ENCODE measurements around the gene IQCE. TPM values are rescaled to one million over a fixed set of nuclear protein-coding genes. Genes with fewer than 3 reads are reported as not detected.

IQCE gene
- polyA plus RNA-seq, 1 donor from 2014 or later: 2.3 TPM

DNA sequence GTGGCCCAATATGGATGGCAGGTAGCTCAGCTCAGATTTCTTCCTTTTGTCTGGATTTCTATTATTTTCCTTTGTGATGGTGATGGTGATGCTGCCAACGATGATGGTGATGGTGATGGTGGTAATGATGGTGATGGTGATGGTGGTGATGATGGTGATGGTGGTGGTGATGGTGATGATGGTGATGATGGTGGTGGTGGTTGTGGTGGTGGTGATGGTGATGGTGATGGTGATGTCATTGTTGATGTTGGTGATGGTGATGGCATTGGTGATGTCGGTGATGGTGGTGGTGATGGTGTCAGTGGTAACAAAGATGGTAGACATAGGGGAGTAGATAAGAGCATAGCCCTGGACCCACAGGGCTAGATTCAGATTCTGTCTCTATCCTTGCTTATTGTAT lies 98.4 kb downstream of the IQCE start:
- no peaks in the 10 kb centered on the region for H3K4me1 Mint-ChIP-seq
- no peaks in the 10 kb centered on the region for H3K9me3 Mint-ChIP-seq
- no peak overlapping the region for H3K27ac Mint-ChIP-seq
- H3K36me3 Mint-ChIP-seq: peaks cover 1% of the 10 kb centered on the region
- no peak overlapping the region for H3K4me3 Mint-ChIP-seq
- H3K27me3 Mint-ChIP-seq: no peaks in the 10 kb centered on the region

DNA sequence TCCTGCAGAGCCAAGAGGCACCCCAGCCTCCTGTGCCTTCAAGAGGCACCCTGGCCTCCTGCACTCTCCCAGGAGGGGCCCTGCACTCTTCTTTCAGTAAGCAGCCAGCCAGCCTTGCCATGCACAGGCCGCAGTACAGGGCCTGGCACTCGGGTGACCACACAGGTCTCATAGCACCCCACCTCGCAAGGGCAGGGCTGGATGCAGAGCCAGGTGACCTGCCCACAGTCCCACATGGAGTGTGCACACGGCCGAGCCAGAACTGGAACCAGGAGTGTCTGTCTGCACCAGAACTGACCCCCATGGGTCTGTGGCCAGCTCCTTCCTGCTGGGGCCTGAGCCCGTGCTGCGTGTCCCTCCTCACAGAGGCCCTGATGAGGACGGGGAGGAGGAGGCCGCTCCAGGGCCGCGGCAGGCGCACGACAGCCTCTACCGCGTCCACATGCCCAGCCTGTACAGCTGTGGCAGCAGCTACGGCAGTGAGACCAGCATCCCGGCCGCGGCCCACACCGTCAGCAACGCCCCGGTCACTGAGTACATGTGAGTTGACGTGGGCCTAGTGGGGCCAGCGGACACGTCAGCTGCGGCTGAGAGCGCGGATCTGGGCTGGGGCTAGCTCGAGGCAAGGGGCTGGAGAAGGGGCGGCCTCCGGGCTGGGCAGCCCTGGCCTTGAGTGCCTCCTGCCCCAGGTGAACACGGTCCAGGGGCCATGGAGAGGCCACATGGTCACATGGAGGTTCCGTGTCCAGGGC lies 99.3 kb downstream of the IQCE start:
- H3K27ac Mint-ChIP-seq: no peak overlapping the region

DNA sequence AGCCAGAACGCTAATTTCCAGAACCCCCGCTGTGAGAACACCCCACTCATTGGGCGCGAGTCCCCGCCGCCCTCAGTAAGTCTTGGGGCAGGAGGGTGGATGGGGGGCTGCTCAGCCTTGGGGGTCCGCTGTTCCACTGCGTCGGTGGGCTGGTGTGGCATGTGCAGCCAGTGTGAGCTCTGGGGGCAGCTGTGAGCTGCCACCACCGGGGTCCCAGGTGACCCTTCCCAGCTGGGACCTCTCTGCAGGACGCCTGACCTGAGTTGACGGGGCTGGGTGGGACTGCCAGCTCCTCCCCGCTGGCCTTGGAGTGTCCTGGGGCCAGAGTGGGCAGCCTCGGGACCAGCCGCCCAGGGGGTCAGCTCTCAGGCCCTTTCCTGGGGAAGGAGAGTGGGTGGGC lies 100.2 kb downstream of the IQCE start:
- H3K9me3 Mint-ChIP-seq: no peaks in the 10 kb centered on the region
- no peak overlapping the region for H3K27ac Mint-ChIP-seq
- H3K27me3 Mint-ChIP-seq: no peaks in the 10 kb centered on the region
- peaks cover 1% of the 10 kb centered on the region for H3K36me3 Mint-ChIP-seq
- no peak overlapping the region for H3K4me3 Mint-ChIP-seq
- H3K4me1 Mint-ChIP-seq: no peaks in the 10 kb centered on the region

More for the DNA sequence above, 99.3 kb downstream of the IQCE start:
- no peaks in the 10 kb centered on the region for H3K27me3 Mint-ChIP-seq
- H3K4me3 Mint-ChIP-seq: no peak overlapping the region
- H3K4me1 Mint-ChIP-seq: no peaks in the 10 kb centered on the region
- H3K36me3 Mint-ChIP-seq: peaks cover 1% of the 10 kb centered on the region
- H3K9me3 Mint-ChIP-seq: no peaks in the 10 kb centered on the region

DNA sequence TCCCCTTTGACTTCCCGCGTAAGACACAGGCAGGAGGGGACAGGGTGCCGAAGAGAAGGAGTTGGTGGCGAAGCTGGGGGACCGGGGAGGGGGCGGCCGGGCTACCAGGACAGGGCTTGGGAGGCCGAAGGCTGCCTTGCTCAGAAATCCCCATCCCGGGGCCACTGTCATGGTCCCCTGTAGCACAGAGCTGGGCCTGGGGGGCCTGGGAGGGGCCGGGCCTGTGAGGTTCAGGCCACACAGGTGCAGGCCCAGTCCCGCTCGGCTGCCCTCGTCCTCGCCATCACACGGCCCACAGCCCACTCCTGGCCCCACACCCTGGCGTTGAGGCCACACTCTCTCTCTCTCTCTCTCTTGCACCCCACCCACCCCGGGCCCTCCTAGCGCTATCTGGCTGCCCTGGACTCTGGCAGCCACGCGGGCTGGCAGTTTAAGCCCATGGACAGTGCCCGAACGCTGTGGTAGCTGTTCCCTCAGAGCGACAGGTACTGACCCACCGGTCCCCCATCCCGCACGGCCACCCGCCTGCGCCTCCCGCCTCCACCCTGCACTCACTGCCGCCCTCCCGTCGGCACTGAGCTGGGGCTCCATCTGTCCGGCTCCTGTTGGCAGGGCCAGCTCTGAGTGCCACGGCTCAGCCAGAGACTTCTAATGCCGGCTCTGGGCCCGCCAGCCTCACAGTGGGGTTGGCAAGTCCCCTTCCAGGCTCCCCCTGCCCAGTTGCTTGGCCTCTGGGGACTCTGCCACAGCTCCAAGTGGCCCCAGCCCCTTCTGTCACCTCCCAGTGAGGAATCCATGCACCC lies 101.0 kb downstream of the IQCE start:
- Mint-ChIP-seq H3K4me1 (peaks cover 0 to 1% (median 0%) of the 10 kb centered on the region in 3 donors), H3K9me3 (no peaks in the 10 kb centered on the region), H3K4me3 (no peak overlapping the region), H3K27me3 (no peaks in the 10 kb centered on the region), H3K27ac (no peak overlapping the region), H3K36me3 (peaks cover 1% of the 10 kb centered on the region)

DNA sequence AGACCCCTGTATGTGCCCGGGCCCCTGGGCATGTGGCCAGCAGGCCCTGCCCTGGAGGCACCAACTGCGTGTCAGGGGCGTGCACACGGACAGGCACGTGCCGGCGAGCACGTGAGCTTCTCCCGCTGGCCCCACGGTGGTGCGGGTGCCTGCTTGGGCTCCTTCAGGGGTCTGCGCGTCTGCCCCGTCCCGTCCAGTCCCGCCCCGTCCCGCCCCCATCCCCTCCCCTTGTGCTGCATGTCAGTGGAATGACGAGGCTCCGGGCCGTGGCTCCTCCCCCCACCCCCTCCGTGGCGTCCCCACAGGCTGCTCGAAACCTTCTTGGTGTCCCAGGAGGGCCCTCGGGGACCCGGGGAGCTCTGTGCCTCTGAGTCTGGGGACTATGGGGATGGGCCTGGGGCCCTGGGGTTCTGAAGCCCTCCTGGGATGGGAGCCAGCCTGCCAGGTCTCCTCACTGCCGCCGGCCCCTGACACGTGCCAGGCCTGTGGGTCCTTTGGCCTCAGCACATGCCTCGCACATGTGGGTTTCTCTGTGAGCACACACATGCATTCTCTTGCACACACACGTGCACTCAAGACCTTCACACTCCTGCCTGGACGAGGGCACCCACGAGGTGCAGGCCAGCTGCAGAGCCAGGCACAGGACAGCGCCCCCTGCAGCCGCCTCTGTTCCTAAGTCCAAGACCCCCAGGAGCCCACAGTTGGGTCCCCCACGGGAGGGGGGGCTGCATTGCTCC lies 101.7 kb downstream of the IQCE start:
- H3K9me3 Mint-ChIP-seq: no peaks in the 10 kb centered on the region
- no peak overlapping the region for H3K4me3 Mint-ChIP-seq
- no peaks in the 10 kb centered on the region for H3K27me3 Mint-ChIP-seq
- peaks cover 1% of the 10 kb centered on the region for H3K36me3 Mint-ChIP-seq
- peak overlapping the region in 1 of 3 donors; percentile 57 for H3K27ac Mint-ChIP-seq
- H3K4me1 Mint-ChIP-seq: peaks cover 0 to 1% (median 0%) of the 10 kb centered on the region in 3 donors

DNA sequence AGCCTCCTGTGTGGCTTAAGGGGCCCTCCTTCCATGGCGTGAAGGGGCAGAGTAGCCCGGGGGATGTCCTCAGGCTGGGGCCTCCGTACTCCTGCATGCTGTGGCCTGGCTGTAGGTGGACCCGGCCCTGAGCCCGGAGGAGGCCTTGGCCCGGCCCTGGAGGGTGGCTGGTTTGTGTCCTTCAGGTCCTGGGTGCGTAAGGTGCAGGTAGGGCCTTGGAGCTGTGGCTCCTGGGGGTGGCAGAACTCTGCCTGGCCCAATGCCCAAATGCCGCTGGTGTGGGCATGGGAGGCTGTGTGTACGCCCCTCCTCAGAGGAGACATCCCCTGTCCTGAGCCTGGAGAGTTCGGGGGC lies 102.3 kb downstream of the IQCE start:
- Mint-ChIP-seq H3K36me3 (peaks cover 1% of the 10 kb centered on the region), H3K4me3 (no peak overlapping the region), H3K9me3 (no peaks in the 10 kb centered on the region), H3K27ac (peak overlapping the region in 1 of 3 donors; percentile 57), H3K27me3 (no peaks in the 10 kb centered on the region), H3K4me1 (peaks cover 0 to 1% (median 0%) of the 10 kb centered on the region in 3 donors)

DNA sequence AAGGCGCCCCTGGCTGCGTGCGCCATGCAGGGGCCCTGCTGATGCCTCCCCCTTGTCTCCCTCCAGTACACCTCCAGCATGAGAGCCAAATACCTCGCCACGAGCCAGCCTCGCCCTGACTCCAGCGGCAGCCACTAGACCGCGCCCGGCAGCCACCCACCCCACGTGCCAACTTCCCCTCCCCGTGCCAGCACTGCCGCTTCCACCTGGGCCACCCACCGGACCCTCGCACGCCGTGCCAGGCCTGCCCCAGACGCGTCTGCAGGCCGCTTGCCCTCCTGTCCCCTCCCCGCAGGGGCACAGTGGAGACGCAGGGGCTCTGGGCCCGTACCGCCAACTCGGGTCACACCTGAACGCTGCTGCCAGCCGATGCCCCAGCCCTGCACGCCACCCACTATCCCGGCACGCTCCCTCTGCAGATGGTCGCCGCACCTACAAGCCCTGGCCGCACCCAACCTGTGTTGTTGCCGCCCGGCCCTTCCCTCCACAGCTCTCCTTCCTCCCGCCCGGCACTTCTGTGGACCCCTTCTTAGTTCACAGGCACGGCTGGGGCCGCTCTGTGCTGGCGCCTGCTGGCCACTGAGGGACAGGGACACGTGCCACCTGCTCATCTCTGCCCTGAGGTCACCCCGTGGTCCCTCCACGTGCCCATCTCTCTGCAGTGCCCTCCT lies 103.0 kb downstream of the IQCE start:
- no peaks in the 10 kb centered on the region for H3K9me3 Mint-ChIP-seq
- peaks cover 3% of the 10 kb centered on the region for H3K27me3 Mint-ChIP-seq
- no peak overlapping the region for H3K4me3 Mint-ChIP-seq
- H3K36me3 Mint-ChIP-seq: peaks cover 1% of the 10 kb centered on the region
- H3K27ac Mint-ChIP-seq: no peak overlapping the region
- peaks cover 0 to 1% (median 0%) of the 10 kb centered on the region in 3 donors for H3K4me1 Mint-ChIP-seq

DNA sequence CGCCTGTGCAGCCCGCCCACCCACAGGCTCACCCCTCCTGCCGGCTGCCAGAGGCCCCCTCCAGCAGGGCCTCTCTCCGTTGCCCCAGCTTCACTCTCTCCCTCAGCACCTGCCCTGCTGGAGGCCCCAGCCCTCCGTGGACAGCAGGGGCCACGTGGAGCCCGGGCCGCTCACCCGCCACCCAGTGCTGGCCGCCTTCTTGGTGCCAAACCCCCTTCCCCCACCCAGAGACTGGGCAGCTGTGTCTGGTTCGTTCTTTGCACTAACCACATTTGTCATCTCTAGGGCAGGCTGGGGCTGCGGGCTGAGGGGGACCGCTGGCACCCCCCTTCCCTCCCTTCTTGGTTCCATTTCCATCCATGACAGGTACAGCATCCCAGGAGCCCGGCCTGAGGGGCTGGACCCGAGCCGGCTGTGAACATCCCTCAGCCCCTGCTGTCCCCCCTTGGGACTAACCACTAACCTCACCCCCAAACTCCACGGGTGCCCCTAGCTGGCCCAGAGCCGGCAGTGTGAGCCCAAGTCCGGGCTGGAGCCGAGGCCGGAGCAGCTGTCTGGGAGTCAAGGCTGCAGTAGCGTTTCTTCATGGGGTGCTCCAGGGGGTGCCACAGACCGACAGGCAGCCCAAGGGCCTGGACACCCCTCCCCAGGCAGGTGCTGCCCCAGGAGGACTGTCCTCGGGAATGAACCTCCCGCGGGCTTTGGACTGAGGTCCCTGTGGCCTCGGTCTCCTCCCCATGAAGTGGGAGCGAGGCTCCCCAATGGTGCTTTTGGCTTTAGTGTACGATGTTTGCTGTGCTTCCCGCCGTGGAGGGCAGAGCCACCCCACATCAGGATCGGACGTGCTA lies 103.7 kb downstream of the IQCE start:
- H3K4me3 Mint-ChIP-seq: no peak overlapping the region
- no peaks in the 10 kb centered on the region for H3K36me3 Mint-ChIP-seq
- H3K27me3 Mint-ChIP-seq: peaks cover 9% of the 10 kb centered on the region
- peaks cover 0 to 1% (median 0%) of the 10 kb centered on the region in 3 donors for H3K4me1 Mint-ChIP-seq
- H3K9me3 Mint-ChIP-seq: no peaks in the 10 kb centered on the region
- H3K27ac Mint-ChIP-seq: no peak overlapping the region

DNA sequence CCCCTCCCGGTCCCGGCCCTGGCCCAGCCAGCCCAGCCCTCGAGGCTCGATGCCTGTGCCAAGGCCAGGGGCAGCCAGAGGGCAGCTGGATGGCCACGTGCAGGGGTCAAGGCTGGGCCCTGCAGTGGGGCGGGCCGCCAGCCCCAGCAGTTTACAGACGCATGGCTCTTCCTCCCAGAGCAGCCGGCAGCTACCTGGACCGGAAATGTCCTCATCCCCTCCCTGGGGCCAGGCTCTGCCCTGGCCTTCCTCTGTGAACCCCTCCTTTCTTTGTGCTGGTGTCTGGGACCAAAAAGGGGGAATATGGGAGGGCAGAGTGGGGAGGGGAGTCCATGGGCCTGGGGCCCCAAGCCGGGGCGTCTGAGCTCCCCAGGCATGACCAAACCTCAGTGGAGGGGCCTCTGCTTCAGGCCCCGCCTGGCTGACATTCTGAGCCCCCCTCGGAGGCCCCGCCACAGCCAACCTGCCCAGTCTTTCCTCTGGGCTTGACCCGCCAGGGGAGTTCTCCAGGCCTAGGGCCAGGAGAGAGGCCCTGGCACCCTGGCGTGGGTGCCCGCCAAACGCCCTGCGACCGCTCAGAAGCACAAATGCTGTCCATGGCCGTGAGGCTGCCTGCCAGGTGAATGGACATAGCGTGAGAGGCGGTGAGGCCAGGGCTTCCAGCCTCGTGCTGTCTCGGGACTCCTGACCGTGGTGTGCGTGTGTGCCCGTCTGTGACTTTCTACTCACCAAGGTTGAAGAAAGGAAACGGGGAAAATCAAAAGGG lies 104.5 kb downstream of the IQCE start:
- no peak overlapping the region for H3K4me3 Mint-ChIP-seq
- H3K27me3 Mint-ChIP-seq: peaks cover 9% of the 10 kb centered on the region
- H3K36me3 Mint-ChIP-seq: no peaks in the 10 kb centered on the region
- no peak overlapping the region for H3K27ac Mint-ChIP-seq
- H3K4me1 Mint-ChIP-seq: peaks cover 0 to 1% (median 0%) of the 10 kb centered on the region in 3 donors
- no peaks in the 10 kb centered on the region for H3K9me3 Mint-ChIP-seq

DNA sequence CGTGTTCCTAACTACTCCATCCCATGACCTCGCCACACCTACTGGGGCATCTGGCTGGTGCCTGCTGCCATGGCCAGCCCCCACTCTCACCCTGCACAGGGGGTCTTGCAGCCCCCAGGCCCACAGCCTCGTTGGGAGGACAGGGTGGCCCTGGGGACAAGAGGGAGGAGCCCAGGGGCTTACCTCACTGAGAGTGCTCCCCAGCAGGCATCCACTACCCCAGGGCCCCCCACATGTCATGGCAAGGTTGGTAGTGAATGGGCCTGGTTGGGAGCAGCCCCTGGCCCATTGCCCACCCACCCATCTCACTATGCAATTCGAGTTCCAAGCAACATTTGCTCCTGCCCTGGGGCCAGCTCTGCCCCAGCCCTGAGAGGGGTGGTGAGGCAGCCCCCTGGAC lies 105.2 kb downstream of the IQCE start:
- H3K4me3 Mint-ChIP-seq: no peak overlapping the region
- no peaks in the 10 kb centered on the region for H3K9me3 Mint-ChIP-seq
- H3K4me1 Mint-ChIP-seq: peaks cover 0 to 1% (median 0%) of the 10 kb centered on the region in 3 donors
- no peaks in the 10 kb centered on the region for H3K36me3 Mint-ChIP-seq
- H3K27me3 Mint-ChIP-seq: peaks cover 9% of the 10 kb centered on the region
- no peak overlapping the region for H3K27ac Mint-ChIP-seq

Other genes with a start within 250 kb of the IQCE start
- gene SNX8, start 244.5 kb upstream of the IQCE start, polyA plus RNA-seq: 61.3 TPM
- 84.4 TPM for gene EIF3B, start 204.2 kb upstream of the IQCE start, polyA plus RNA-seq
- gene CHST12, start 155.4 kb upstream of the IQCE start, polyA plus RNA-seq: 24.9 TPM
- gene GRIFIN, start 82.6 kb upstream of the IQCE start, polyA plus RNA-seq: not detected
- 1.7 TPM for gene LFNG, start 39.2 kb upstream of the IQCE start, polyA plus RNA-seq
- 39.4 TPM for gene BRAT1, start 3.5 kb upstream of the IQCE start, polyA plus RNA-seq
- gene TTYH3, start 73.0 kb downstream of the IQCE start, polyA plus RNA-seq: 2.0 TPM
- 1.9 TPM for gene AMZ1, start 129.2 kb downstream of the IQCE start, polyA plus RNA-seq